ENCODE results near the gene OS9. TPM values are rescaled to one million over a fixed set of nuclear protein-coding genes. Genes with fewer than 3 reads are reported as not detected.

The OS9 gene
- total RNA-seq, 2 experiments from 2014 or later = 108 to 112 TPM

- no peak for TF ChIP-seq CTCF (IDR thresholded peaks at IDR 0.05)
- peaks cover 16% of the 10 kb centered on the region for H3K4me1 ChIP-seq (ENCODE audit: insufficient read depth, low read length)
- H3K27ac Mint-ChIP-seq = no peak overlapping the region
- H3K27ac ChIP-seq (ENCODE audit: low read depth in 1 of 2, low read length in 2 of 2) = no peak overlapping the region
- ATAC-seq (ENCODE audit: poor library complexity) (no peak), DNase-seq (no peak)
- no peaks in the 10 kb centered on the region for H3K9me3 ChIP-seq (ENCODE audit: control insufficient read depth in 1 of 2, insufficient read depth in 1 of 2, low read length in 2 of 2)
- H3K36me3 Mint-ChIP-seq (ENCODE audit: low read depth) = peaks cover 44% of the 10 kb centered on the region
- intact Hi-C loops (cut with DNase I, micrococcal nuclease) = loop anchor here in 1 of 2 experiments (5.0 kb wide), 1 partner anchor 41 kb away; the partner anchor contains the start of gene AGAP2
- peak overlapping the region; percentile 70 for H3K4me3 Mint-ChIP-seq
- POLR2A ChIA-PET = no interaction called here
- no peaks in the 10 kb centered on the region for H3K27me3 Mint-ChIP-seq
- H3K36me3 ChIP-seq (ENCODE audit: insufficient read depth, low read length) = peaks cover 38% of the 10 kb centered on the region
- no peak overlapping the region for H3K4me3 ChIP-seq (ENCODE audit: low read length)
- CTCF ChIA-PET = no interaction called here
- H3K4me1 Mint-ChIP-seq (ENCODE audit: low read depth) = peaks cover 15% of the 10 kb centered on the region
- H3K27me3 ChIP-seq (ENCODE audit: control insufficient read depth in 1 of 2, insufficient read depth in 2 of 2, low read length in 2 of 2) = no peaks in the 10 kb centered on the region
- no peaks in the 10 kb centered on the region for H3K9me3 Mint-ChIP-seq
These were observed 2.0 kb downstream of the OS9 start for GRCh38 chr12:57695770-57696432.

GRCh38 chr12:57697076-57697475, 3.1 kb downstream of the OS9 start:
- CTCF ChIA-PET = no interaction called here

GRCh38 chr12:57698414-57698813, 4.5 kb downstream of the OS9 start:
- peaks cover 48% of the 10 kb centered on the region for H3K36me3 ChIP-seq (ENCODE audit: insufficient read depth, low read length)
- POLR2A ChIA-PET = no interaction called here
- CTCF ChIA-PET = no interaction called here

More at GRCh38 chr12:57697076-57697475, 3.1 kb downstream of the OS9 start:
- Mint-ChIP-seq H3K4me3 (peak overlapping the region; percentile 76), H3K9me3 (no peaks in the 10 kb centered on the region), H3K4me1 (ENCODE audit: low read depth) (peaks cover 15% of the 10 kb centered on the region), H3K27ac (no peak overlapping the region), H3K36me3 (ENCODE audit: low read depth) (peaks cover 53% of the 10 kb centered on the region), H3K27me3 (no peaks in the 10 kb centered on the region)
- POLR2A ChIA-PET = no interaction called here
- Histone ChIP-seq H3K27ac (ENCODE audit: low read depth in 1 of 2, low read length in 2 of 2) (no peak overlapping the region), H3K4me1 (ENCODE audit: insufficient read depth, low read length) (peaks cover 16% of the 10 kb centered on the region), H3K27me3 (ENCODE audit: control insufficient read depth in 1 of 2, insufficient read depth in 2 of 2, low read length in 2 of 2) (no peaks in the 10 kb centered on the region), H3K36me3 (ENCODE audit: insufficient read depth, low read length) (peaks cover 38% of the 10 kb centered on the region), H3K9me3 (ENCODE audit: control insufficient read depth in 1 of 2, insufficient read depth in 1 of 2, low read length in 2 of 2) (no peaks in the 10 kb centered on the region), H3K4me3 (ENCODE audit: low read length) (no peak overlapping the region)
- ATAC-seq (ENCODE audit: poor library complexity) (no peak), DNase-seq (no peak)
- no peak for TF ChIP-seq CTCF (IDR thresholded peaks at IDR 0.05)
- intact Hi-C loops (cut with DNase I, micrococcal nuclease) = loop anchor here in 1 of 2 experiments (5.0 kb wide), 1 partner anchor 40 kb away; the partner anchor contains the start of gene AGAP2

More at GRCh38 chr12:57698414-57698813, 4.5 kb downstream of the OS9 start:
- DNase-seq (no peak), ATAC-seq (ENCODE audit: poor library complexity) (no peak)
- no peak overlapping the region for H3K27ac Mint-ChIP-seq
- no peak for TF ChIP-seq CTCF (IDR thresholded peaks at IDR 0.05)
- H3K9me3 Mint-ChIP-seq = peaks cover 1% of the 10 kb centered on the region
- Histone ChIP-seq H3K27ac (ENCODE audit: low read depth in 1 of 2, low read length in 2 of 2) (no peak overlapping the region), H3K4me3 (ENCODE audit: low read length) (no peak overlapping the region), H3K4me1 (ENCODE audit: insufficient read depth, low read length) (peaks cover 12% of the 10 kb centered on the region), H3K9me3 (ENCODE audit: control insufficient read depth in 1 of 2, insufficient read depth in 1 of 2, low read length in 2 of 2) (peaks cover 0 to 6% of the 10 kb centered on the region in 2 experiments), H3K27me3 (ENCODE audit: control insufficient read depth in 1 of 2, insufficient read depth in 2 of 2, low read length in 2 of 2) (no peaks in the 10 kb centered on the region)
- intact Hi-C loops (cut with DNase I, micrococcal nuclease) = loop anchor here in 1 of 2 experiments (5.0 kb wide), 1 partner anchor 39 kb away; the partner anchor contains the start of gene AGAP2
- H3K4me1 Mint-ChIP-seq (ENCODE audit: low read depth) = peaks cover 23% of the 10 kb centered on the region
- no peak overlapping the region for H3K4me3 Mint-ChIP-seq
- no peaks in the 10 kb centered on the region for H3K27me3 Mint-ChIP-seq
- peaks cover 67% of the 10 kb centered on the region for H3K36me3 Mint-ChIP-seq (ENCODE audit: low read depth)
